PC-3 (cell line): ENCODE results near the gene FGGY. TPM values are rescaled to one million over a fixed set of nuclear protein-coding genes. Genes with fewer than 3 reads are reported as not detected.

Source experiments
- ATAC-seq: fragments of 200-7000 bp; cut with Tn5 transposase; 2 replicates; pipeline ENCODE4 v1.9.1; 2020; ENCODE audit warnings: mild to moderate bottlenecking, moderate library complexity
- BruUV-seq: library from RNA; stranded (reverse); fragments of 400-500 nt; replicated peaks from 2 replicates; lab custom pipeline; 2021; lab: Mats Ljungman, UMichigan
- CTCF ChIA-PET: fragments of 300-600 bp; sonication (Branson Sonifier 250); formaldehyde crosslinking; loops from one replicate; lab custom pipeline; 2022; ENCODE audit warnings: antibody characterized with exemption; lab: Charles Lee
- POLR2A ChIA-PET: fragments of 300-600 bp; sonication (Branson Sonifier 250); formaldehyde crosslinking; loops from one replicate; lab custom pipeline; 2022; ENCODE audit warnings: antibody characterized with exemption; ENCODE audit not compliant: unreplicated experiment; lab: Charles Lee
- DNase-seq: peaks from one replicate; pipeline ENCODE4 v3.0.0-alpha.2; 2015
- H2AFZ ChIP-seq: fragments of 300-600 bp; sonication (generic); 2 replicates; pipeline ENCODE4 v1.6.0; 2016; ENCODE audit warnings: antibody characterized with exemption, low read length
- H3F3A ChIP-seq: fragments of 300-600 bp; sonication (generic); one replicate; pipeline ENCODE4 v1.6.0; 2017; ENCODE audit warnings: antibody characterized with exemption, low read length, control low read depth, mild to moderate bottlenecking; ENCODE audit not compliant: unreplicated experiment
- H3K27ac ChIP-seq: fragments of 300-600 bp; sonication (generic); 2 replicates; pipeline ENCODE4 v1.5.1; 2016; ENCODE audit warnings: mild to moderate bottlenecking, low read length
- H3K27me3 ChIP-seq: fragments of 300-600 bp; sonication (generic); 2 replicates; pipeline ENCODE4 v1.6.1; 2016; ENCODE audit warnings: low read length, mixed read lengths
- H3K36me3 ChIP-seq: fragments of 300-600 bp; sonication (generic); 2 replicates; pipeline ENCODE4 v1.6.1; 2016; ENCODE audit warnings: low read depth, mixed run types, low read length, mixed read lengths
- H3K4me1 ChIP-seq: fragments of 300-600 bp; sonication (generic); 2 replicates; pipeline ENCODE4 v1.5.1; 2016; ENCODE audit warnings: low read length; ENCODE audit not compliant: insufficient read depth
- H3K4me2 ChIP-seq: fragments of 300-600 bp; sonication (generic); 2 replicates; pipeline ENCODE4 v1.6.0; 2016; ENCODE audit warnings: low read length
- H3K4me3 ChIP-seq: fragments of 300-600 bp; sonication (generic); 2 replicates; pipeline ENCODE4 v1.5.1; 2016; ENCODE audit warnings: mild to moderate bottlenecking, low read length, mixed read lengths
- H3K79me2 ChIP-seq: fragments of 300-600 bp; sonication (generic); 2 replicates; pipeline ENCODE4 v1.6.1; 2017; ENCODE audit warnings: low read length, mixed read lengths
- H3K9ac ChIP-seq: fragments of 300-600 bp; sonication (generic); 2 replicates; pipeline ENCODE4 v1.6.0; 2016; ENCODE audit warnings: mild to moderate bottlenecking, low read length
- H3K9me2 ChIP-seq: fragments of 300-600 bp; sonication (generic); replicated peaks from 2 replicates; pipeline ENCODE4 v1.6.1; 2016; ENCODE audit warnings: mixed run types, low read length, mixed read lengths
- H3K9me3 ChIP-seq: fragments of 300-600 bp; sonication (generic); 2 replicates; pipeline ENCODE4 v1.6.1; 2016; ENCODE audit warnings: low read length, mixed read lengths
- H4K20me1 ChIP-seq: fragments of 300-600 bp; sonication (generic); 2 replicates; pipeline ENCODE4 v1.6.1; 2016; ENCODE audit warnings: low read length, mixed read lengths
- CTCF ChIP-seq: fragments of 300-600 bp; sonication (generic); conservative IDR thresholded peaks from 2 replicates; pipeline ENCODE4 v1.5.1; 2017; ENCODE audit warnings: antibody characterized with exemption, low read depth, mild to moderate bottlenecking, low read length
- EZH2 ChIP-seq: fragments of 300-600 bp; sonication (generic); IDR thresholded peaks from one replicate; pipeline ENCODE4 v1.6.1; 2017; ENCODE audit warnings: antibody characterized with exemption, mild to moderate bottlenecking, low read length; ENCODE audit not compliant: unreplicated experiment
- EZH2phosphoT487 ChIP-seq: fragments of 300-600 bp; sonication (generic); IDR thresholded peaks from 2 replicates; pipeline ENCODE4 v1.6.1; 2018; ENCODE audit warnings: mild to moderate bottlenecking, antibody characterized with exemption, low read length, borderline replicate concordance
- intact Hi-C: fragments of 100-400 bp; cut with micrococcal nuclease; formaldehyde crosslinking; loops from 2 replicates; pipeline ENCODE4 v1.9.0; 2023
- total RNA-seq: library from RNA; depleted of rRNA; stranded (reverse); fragments of >200 nt; gene quantifications from 2 replicates; pipeline ENCODE4 v1.2.3, GENCODE V29; 2014

Gene FGGY
- total RNA-seq, 1 experiment from 2014 or later, result 7.4 TPM

- H2AFZ ChIP-seq, result no peak overlapping the region
- ChIA-PET POLR2A (no interaction called here), CTCF (no interaction called here)
- H3K9ac ChIP-seq, result no peak overlapping the region
- H4K20me1 ChIP-seq, result no peaks in the 10 kb centered on the region
- no peak overlapping the region for H3K4me3 ChIP-seq
- no peaks in the 10 kb centered on the region for H3F3A ChIP-seq
- no TSS peak for BruUV-seq
- no peaks in the 10 kb centered on the region for H3K79me2 ChIP-seq
- ATAC-seq, result no peak
- no peak overlapping the region for H3K27ac ChIP-seq
- H3K27me3 ChIP-seq, result no peaks in the 10 kb centered on the region
- no peaks in the 10 kb centered on the region for H3K9me3 ChIP-seq
- no peaks in the 10 kb centered on the region for H3K9me2 ChIP-seq
- no peaks in the 10 kb centered on the region for H3K36me3 ChIP-seq
- no peak for DNase-seq
- intact Hi-C loops, result loop anchor here (10.0 kb wide), 2 partner anchors 356 to 546 kb away; no protein-coding TSS in a partner anchor
- TF ChIP-seq EZH2 (no peak), CTCF (no peak), EZH2phosphoT487 (no peak)
- no peak overlapping the region for H3K4me2 ChIP-seq
- H3K4me1 ChIP-seq, result 0 out of 2 replicates have a peak, but pooled peaks cover 5% of the 10 kb centered on the region
These were observed 393.5 kb downstream of the FGGY start for GRCh38 chr1:59690171-59690930.

DNA sequence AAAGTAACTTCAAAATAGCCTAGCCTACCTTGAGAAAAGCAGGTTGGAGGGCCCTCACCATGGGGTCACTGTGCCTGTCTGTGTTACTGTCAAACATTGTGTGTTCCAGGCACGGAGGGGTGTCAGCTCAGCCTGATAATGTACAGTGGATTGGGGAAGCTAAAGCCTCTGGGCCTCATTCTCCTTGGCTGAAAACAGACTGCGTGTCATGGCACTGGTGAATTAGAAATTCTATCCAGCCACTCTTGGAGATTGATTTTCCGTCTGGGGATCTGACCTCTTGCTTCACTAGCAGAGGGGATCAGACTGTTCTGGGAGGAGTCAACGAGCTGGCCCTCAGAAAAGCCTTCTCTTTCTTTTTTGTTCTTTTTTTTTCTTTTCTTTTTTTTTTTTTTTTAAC lies 394.4 kb downstream of the FGGY start:
- no peak overlapping the region for H3K4me2 ChIP-seq
- no peaks in the 10 kb centered on the region for H3K9me2 ChIP-seq
- H4K20me1 ChIP-seq, result no peaks in the 10 kb centered on the region
- H3K9me3 ChIP-seq, result no peaks in the 10 kb centered on the region
- TF ChIP-seq EZH2 (no peak), EZH2phosphoT487 (no peak), CTCF (no peak)
- H3K4me3 ChIP-seq, result no peak overlapping the region
- ATAC-seq (no peak), DNase-seq (no peak)
- ChIA-PET CTCF (no interaction called here), POLR2A (no interaction called here)
- H3F3A ChIP-seq, result no peaks in the 10 kb centered on the region
- H3K79me2 ChIP-seq, result no peaks in the 10 kb centered on the region
- no peak overlapping the region for H3K9ac ChIP-seq
- no peaks in the 10 kb centered on the region for H3K4me1 ChIP-seq
- H3K27me3 ChIP-seq, result no peaks in the 10 kb centered on the region
- H3K27ac ChIP-seq, result no peak overlapping the region
- intact Hi-C loops, result loop anchor here (10.0 kb wide), 2 partner anchors 356 to 546 kb away; no protein-coding TSS in a partner anchor
- H3K36me3 ChIP-seq, result no peaks in the 10 kb centered on the region
- no peak overlapping the region for H2AFZ ChIP-seq
- no TSS peak for BruUV-seq

DNA sequence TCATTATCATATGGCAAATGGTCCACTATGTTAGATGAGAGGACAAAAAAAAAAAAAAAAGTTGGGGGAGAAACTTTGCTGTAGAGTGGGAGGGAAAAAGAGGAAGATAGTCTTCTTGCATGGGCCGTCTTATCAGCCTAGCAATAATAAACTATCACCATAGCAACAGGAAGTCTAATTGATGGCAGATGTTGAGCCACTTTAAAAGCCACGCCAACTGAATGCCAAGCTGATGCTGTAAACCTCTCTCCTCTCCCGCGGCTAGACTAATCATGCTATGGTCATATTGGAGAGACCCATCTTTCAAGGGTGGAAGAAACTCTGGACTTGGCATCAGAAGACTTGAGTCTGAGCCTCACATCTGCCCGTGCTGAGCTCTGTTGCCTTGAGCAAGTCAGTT lies 395.7 kb downstream of the FGGY start:
- intact Hi-C loops, result loop anchor here (10.0 kb wide), 2 partner anchors 358 to 548 kb away; no protein-coding TSS in a partner anchor
- ChIA-PET CTCF (no interaction called here), POLR2A (no interaction called here)
- H4K20me1 ChIP-seq, result no peaks in the 10 kb centered on the region
- H3K27me3 ChIP-seq, result no peaks in the 10 kb centered on the region
- no peaks in the 10 kb centered on the region for H3K9me3 ChIP-seq
- H3K4me3 ChIP-seq, result no peak overlapping the region
- no peaks in the 10 kb centered on the region for H3F3A ChIP-seq
- H3K9me2 ChIP-seq, result no peaks in the 10 kb centered on the region
- no peak overlapping the region for H2AFZ ChIP-seq
- no peak overlapping the region for H3K27ac ChIP-seq
- no peak for ATAC-seq
- H3K4me2 ChIP-seq, result no peak overlapping the region
- no TSS peak for BruUV-seq
- DNase-seq, result no peak
- H3K79me2 ChIP-seq, result no peaks in the 10 kb centered on the region
- TF ChIP-seq EZH2phosphoT487, result no peak
- TF ChIP-seq EZH2, result no peak
- no peak for TF ChIP-seq CTCF
- H3K4me1 ChIP-seq, result no peaks in the 10 kb centered on the region
- no peaks in the 10 kb centered on the region for H3K36me3 ChIP-seq
- H3K9ac ChIP-seq, result no peak overlapping the region
